Esophagus squamous epithelium (tissue), 5 donors: ENCODE results near the gene OR4M1. TPM values are rescaled to one million over a fixed set of nuclear protein-coding genes. Genes with fewer than 3 reads are reported as not detected.
"Not testable (repeated sequence)": the region's sequence is repeated elsewhere in the genome, so short reads cannot be mapped to it uniquely, and the experiment has no call there.

Experiments
- DNase-seq: peaks from one replicate; lab custom pipeline; 2025; lab: John Stamatoyannopoulos, UW
- H3K27ac ChIP-seq, 4 donors: fragments of 200-600 bp; sonication (generic); one replicate each; pipeline ENCODE4 v1.5.1; 2016 to 2019; ENCODE audit warnings: mild to moderate bottlenecking in 1 of 4
- H3K27me3 ChIP-seq, 4 donors: fragments of 200-600 bp; sonication (generic); 1 replicate in 3 of 4; 2 replicates in 1 of 4; pipeline versions ENCODE4 v1.5.1 to v1.6.0; 2017 to 2021; ENCODE audit warnings: antibody characterized with exemption in 1 of 4
- H3K36me3 ChIP-seq, 3 donors: fragments of 200-600 bp; sonication (generic); one replicate each; pipeline ENCODE4 v1.5.1; 2016 to 2019
- H3K4me1 ChIP-seq, 3 donors: fragments of 200-600 bp; sonication (generic); one replicate each; pipeline ENCODE4 v1.5.1; 2017 to 2019
- H3K4me3 ChIP-seq, 4 donors: fragments of 200-600 bp; sonication (generic); 1 replicate in 3 of 4; 2 replicates in 1 of 4; pipeline ENCODE4 v1.5.1; 2016 to 2019; ENCODE audit warnings: mild to moderate bottlenecking in 2 of 4, moderate library complexity in 1 of 4
- H3K9me3 ChIP-seq, 3 donors: fragments of 200-600 bp; sonication (generic); one replicate each; pipeline ENCODE4 v1.5.1; 2016 to 2019
- CTCF ChIP-seq, 6 experiments: fragments of 450-650 bp in 4 of 6; fragments of 200-600 bp in 2 of 6; sonication (generic) in 2 of 6; IDR thresholded peaks; one replicate each; pipeline ENCODE4 v1.5.1; 2016 to 2019; ENCODE audit warnings: antibody characterized with exemption in 6 of 6, mild to moderate bottlenecking in 4 of 6, moderate library complexity in 4 of 6
- POLR2A ChIP-seq, 4 donors: fragments of 450-650 bp; IDR thresholded peaks; one replicate each; pipeline ENCODE4 v1.6.1; 2017; ENCODE audit warnings: antibody characterized with exemption in 4 of 4, mild to moderate bottlenecking in 4 of 4, moderate library complexity in 3 of 4
- WGBS, 2 donors: methylation state at CpG; one replicate each; pipeline ENCODE4 v1.1.5; 2018; 5-methylcytosine and 5-hydroxymethylcytosine counted together
- intact Hi-C: fragments of 100-400 bp; cut with DNase I; formaldehyde crosslinking; loops from one replicate; pipeline ENCODE4 v1.15.0; 2022
- total RNA-seq, 4 donors: library from RNA; depleted of rRNA; stranded (reverse); fragments of >200 nt; gene quantifications; one replicate each; pipeline ENCODE4 v1.1.0, GENCODE V29; 2016
- donor health status: DM: yes; HTN: yes; CAD: no.

OR4M1 gene
- total RNA-seq, 4 donors from 2014 or later: not detected

GRCh38 chr14:19799880-19800279 is 26.6 kb downstream of the OR4M1 start:
- DNase-seq: no peak
- intact Hi-C loops: no loop called here

GRCh38 chr14:19800282-19801117 is 27.2 kb downstream of the OR4M1 start:
- peaks cover 0 to 37% (median 12%) of the 10 kb centered on the region in 3 donors for H3K9me3 ChIP-seq
- H3K4me3 ChIP-seq: no peak overlapping the region
- intact Hi-C loops: no loop called here
- no peaks in the 10 kb centered on the region for H3K4me1 ChIP-seq
- no peak for DNase-seq
- WGBS, 2 donors: 53 to 57% methylated on average over 3 to 6 of the region's 17 CpGs
- no peaks in the 10 kb centered on the region for H3K36me3 ChIP-seq
- no peaks in the 10 kb centered on the region for H3K27me3 ChIP-seq
- TF ChIP-seq CTCF (IDR thresholded peaks at IDR 0.05) (no peak), POLR2A (IDR thresholded peaks at IDR 0.05) (no peak)
- no peak overlapping the region for H3K27ac ChIP-seq

More at GRCh38 chr14:19799880-19800279, 26.6 kb downstream of the OR4M1 start:
- H3K27ac ChIP-seq: no peak overlapping the region
- no peaks in the 10 kb centered on the region for H3K27me3 ChIP-seq
- no CpG with 5 or more reads among the region's 5 CpGs for WGBS, 2 donors
- H3K9me3 ChIP-seq: peaks cover 0 to 37% (median 12%) of the 10 kb centered on the region in 3 donors
- TF ChIP-seq CTCF (IDR thresholded peaks at IDR 0.05) (no peak), POLR2A (IDR thresholded peaks at IDR 0.05) (no peak)
- H3K36me3 ChIP-seq: no peaks in the 10 kb centered on the region
- no peaks in the 10 kb centered on the region for H3K4me1 ChIP-seq
- no peak overlapping the region for H3K4me3 ChIP-seq

DNA sequence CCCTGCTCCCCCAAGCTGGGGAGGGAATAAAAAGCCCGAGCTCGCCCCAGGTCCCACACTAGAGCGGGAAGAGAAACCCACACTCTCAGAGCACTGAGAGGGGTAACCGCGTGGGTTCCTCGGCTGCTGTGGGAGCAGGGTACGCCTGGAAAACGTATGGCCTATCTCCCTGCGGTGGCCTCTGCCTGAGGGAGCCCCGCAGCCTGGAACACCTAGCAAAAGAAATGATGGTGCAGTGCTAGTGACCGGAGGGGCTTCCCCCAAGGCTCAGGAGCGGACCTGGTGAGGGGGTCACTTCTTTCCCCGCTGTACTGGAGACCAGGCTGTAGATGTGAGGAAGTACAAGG is 27.8 kb downstream of the OR4M1 start:
- Histone ChIP-seq H3K27ac (no peak overlapping the region), H3K9me3 (peaks cover 0 to 37% (median 12%) of the 10 kb centered on the region in 3 donors), H3K4me3 (no peak overlapping the region), H3K4me1 (no peaks in the 10 kb centered on the region), H3K36me3 (no peaks in the 10 kb centered on the region), H3K27me3 (no peaks in the 10 kb centered on the region)
- no peak for DNase-seq
- 33% methylated on average over 1 of the region's 13 CpGs; no CpG with 5 or more reads in 1 of the 2 donors for WGBS, 2 donors
- intact Hi-C loops: no loop called here
- TF ChIP-seq CTCF (IDR thresholded peaks at IDR 0.05) (no peak), POLR2A (IDR thresholded peaks at IDR 0.05) (no peak)

DNA sequence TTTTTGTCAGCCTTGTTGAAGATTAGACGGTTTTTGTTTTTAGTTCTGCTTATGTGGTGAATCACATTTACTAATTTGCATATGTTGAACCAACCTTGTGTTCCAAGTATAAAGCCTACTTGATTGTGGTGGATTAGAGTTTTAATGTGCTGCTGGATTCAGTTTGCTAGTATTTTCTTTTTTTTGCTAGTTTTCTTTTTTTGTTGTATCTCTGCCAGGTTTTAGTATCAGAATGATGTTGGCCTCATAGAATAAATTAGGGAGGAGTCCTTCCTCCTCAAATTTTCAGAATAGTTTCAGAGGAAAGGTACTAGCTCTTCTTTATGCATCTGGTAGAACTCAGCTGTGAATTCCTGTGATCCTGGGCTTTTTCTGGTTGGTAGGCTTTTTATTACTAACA is 30.2 kb downstream of the OR4M1 start, which contains the start of gene OR4N2:
Gene OR4N2, plus strand, starts transcription at position 301 of the 400 bp plus-strand sequence. CDS start 23,679 bp downstream, outside the sequence.
- H3K9me3 ChIP-seq: peaks cover 0 to 40% (median 8%) of the 10 kb centered on the region in 3 donors
- WGBS, 2 donors: 52 to 60% methylated on average over 1 of the region's 1 CpG
- DNase-seq, intact Hi-C loops, H3K27me3 ChIP-seq, H3K36me3 ChIP-seq, H3K27ac ChIP-seq, H3K4me1 ChIP-seq, H3K4me3 ChIP-seq: not testable (repeated sequence)

- H3K27me3 ChIP-seq, H3K36me3 ChIP-seq, H3K27ac ChIP-seq, DNase-seq, intact Hi-C loops, H3K4me3 ChIP-seq, H3K4me1 ChIP-seq: not testable (repeated sequence)
- peaks cover 0 to 16% (median 0%) of the 10 kb centered on the region in 3 donors for H3K9me3 ChIP-seq
- WGBS, 2 donors: 32 to 43% methylated on average over 4 of the region's 4 CpGs
Observed at GRCh38 chr14:19813171-19813920, 40.0 kb downstream of the OR4M1 start.

DNA sequence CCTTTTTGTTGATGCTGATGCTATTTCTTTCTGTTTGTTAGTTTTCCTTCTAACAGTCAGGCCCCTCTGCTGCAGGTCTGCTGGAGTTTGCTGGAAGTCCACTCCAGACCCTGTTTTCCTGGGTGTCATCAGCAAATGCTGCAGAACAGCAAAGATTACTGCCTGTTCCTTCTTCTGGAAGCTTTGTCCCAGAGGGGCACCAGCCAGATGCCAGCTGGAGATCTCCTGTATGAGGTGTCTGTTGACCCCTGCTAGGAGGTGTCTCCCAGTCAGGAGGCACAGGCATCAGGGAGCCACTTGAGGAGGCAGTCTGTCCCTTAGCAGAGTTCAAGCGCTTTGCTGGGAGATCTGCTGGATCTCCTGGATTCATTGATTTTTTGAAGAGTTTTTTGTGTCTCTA is 46.6 kb downstream of the OR4M1 start:
- intact Hi-C loops, H3K27ac ChIP-seq, H3K4me3 ChIP-seq, H3K4me1 ChIP-seq, DNase-seq, H3K36me3 ChIP-seq, H3K27me3 ChIP-seq: not testable (repeated sequence)
- 23 to 25% methylated on average over 1 of the region's 1 CpG for WGBS, 2 donors
- peaks cover 0 to 30% (median 18%) of the 10 kb centered on the region in 3 donors for H3K9me3 ChIP-seq

- H3K9me3 ChIP-seq: peaks cover 0 to 27% (median 18%) of the 10 kb centered on the region in 3 donors
- not testable (repeated sequence) for DNase-seq
- 29 to 59% methylated on average over 4 to 6 of the region's 6 CpGs for WGBS, 2 donors
Observed at GRCh38 chr14:19821016-19821415, 47.7 kb downstream of the OR4M1 start.

More at GRCh38 chr14:19821016-19821415, 47.7 kb downstream of the OR4M1 start:
- intact Hi-C loops, H3K27ac ChIP-seq, H3K4me1 ChIP-seq, H3K36me3 ChIP-seq, H3K27me3 ChIP-seq, H3K4me3 ChIP-seq: not testable (repeated sequence)
